Hippocampal formation (tissue), 2 donors: ENCODE results near the gene UBASH3A.
"Not testable (repeated sequence)": the region's sequence is repeated elsewhere in the genome, so short reads cannot be mapped to it uniquely, and the experiment has no call there.

ENCODE experiments used
- DNase-seq, 2 donors: peaks; one replicate each; lab custom pipeline; 2025; lab: John Stamatoyannopoulos, UW

The UBASH3A gene

DNA sequence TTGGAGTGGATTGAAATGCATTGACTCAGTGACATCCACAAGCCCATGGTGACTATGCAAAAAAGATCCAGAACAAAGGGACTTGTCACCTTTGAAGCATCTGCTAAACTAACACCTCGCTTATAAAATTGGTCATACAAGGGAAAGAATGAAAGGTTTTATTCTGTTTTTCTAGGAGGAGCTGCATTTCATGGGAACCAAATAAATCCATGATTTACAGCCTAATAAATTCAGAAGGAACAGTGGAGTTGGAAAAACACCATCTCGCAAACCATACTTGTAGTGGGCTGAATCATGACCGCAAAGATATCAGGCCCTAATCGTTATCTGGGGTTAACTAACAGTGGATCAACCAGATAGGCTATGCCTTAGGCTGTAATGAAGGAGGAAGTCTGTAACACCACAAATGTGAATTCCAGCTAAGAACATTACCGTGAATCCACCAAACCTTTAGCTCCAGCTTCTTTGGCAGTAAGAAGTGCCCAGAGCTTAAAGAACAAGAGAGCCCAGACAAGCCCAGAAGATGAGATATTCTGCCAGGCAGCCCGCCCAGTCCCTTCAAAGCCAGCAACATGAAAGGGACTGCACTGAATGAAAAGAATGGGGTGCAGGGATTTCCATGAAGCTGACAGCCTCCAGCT, 64.9 kb downstream of the UBASH3A start:
- DNase-seq, result peak in 1 of 2 donors; percentile 23

DNA sequence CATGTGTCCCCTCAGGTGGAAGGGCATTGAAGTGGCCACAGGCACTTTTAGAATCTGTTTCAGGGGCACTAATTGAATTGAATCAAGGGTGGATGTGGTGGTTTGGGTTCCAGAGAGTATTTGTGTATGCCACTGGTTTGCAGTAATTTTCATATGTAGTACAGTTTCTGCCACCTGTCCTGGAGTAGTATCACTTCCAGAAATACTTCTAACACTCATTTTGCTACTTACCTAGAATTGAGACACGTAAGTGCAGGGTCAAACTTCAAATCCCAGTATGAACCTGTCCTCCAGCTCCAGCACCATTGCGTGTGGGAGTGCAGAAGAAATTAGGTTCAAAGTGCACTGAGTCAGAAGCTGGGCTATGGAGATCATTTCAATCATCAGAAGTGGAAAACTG, 65.6 kb downstream of the UBASH3A start:
- no peak for DNase-seq

DNA sequence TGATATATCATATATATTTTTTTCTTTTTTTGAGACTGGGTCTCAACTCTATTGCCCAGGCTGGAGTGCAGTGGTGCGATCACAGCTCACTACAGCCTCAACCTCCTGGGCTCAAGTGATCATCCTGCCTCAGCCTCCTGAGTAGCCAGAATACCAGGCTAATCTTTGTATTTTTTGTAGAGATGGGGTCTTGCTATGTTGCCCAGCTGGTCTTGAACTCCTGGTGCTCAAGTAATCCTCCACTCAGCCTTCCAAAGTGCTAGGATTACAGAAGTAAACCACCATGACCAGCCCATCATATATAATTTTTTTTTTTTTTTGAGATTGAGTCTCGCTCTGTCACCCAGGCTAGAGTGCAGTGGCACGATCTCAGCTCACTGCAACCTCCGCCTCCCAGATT, 66.0 kb downstream of the UBASH3A start:
- not testable (repeated sequence) for DNase-seq

DNA sequence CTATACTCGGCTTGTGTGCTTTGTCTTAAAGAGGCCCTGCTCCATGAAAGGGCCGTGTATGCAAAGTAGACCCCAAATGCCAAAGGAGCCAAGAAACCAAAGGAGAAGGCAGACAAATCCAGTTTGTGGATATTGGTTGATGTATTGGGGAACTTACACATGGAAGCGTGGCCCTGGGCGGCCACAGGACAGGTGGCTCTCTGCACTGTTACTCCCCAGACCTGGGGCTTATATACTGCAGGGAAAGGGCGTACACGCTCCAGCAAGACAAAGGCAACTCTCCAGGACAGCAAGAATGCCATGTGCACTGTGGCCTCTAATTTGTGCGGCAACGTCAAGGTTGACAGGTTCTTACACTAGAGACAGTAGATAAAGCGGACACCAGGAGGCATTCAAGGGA, 67.5 kb downstream of the UBASH3A start:
- DNase-seq, result no peak

DNA sequence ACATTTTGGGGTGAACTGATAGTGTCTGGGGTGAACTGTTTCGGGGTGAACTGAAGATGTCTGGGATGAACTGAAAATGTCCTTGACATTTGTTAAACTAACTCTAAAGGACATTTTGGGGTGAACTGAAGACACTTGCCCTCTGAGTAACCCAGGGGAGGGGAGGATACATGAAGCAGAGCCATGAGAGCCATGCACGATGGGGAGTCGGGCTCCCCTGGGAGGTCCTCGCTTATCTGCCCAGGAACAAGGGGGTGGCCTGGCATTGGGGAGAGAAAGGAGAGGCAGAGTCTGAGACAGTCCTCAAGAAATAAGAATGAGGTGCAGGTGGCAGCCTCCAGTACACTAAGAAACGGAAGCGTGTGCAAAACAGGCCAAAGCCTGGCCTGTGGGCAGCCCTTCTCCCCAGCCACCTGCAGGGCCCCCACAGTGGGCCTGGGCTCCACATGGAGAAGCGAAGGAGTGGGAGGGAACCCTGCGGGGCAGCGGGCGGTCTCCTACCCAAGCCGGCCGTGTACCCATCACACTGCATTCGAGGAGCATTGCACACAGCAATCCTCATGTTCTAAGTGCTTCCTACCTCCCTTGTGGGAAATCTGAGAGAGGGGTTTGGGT, 68.1 kb downstream of the UBASH3A start:
- DNase-seq, result no peak

DNA sequence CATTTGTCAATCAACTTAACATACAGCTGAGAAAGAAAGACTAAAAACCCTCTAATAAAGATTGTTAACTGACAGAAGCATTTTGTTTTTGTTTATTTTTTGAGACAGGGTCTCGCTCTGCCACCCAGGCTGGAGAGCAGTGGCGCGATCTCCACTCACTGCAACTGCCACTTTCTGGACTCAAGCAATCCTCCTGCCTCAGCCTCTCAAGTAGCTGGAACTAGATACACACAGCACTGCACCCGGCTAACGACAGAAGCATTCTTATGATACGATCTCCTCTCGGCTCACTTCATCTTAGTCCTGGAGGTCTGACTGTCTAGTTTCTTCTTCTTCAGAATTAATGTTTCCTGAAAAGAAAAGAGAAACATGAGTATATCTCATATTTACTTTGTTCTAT, 68.8 kb downstream of the UBASH3A start:
- no peak for DNase-seq

DNA sequence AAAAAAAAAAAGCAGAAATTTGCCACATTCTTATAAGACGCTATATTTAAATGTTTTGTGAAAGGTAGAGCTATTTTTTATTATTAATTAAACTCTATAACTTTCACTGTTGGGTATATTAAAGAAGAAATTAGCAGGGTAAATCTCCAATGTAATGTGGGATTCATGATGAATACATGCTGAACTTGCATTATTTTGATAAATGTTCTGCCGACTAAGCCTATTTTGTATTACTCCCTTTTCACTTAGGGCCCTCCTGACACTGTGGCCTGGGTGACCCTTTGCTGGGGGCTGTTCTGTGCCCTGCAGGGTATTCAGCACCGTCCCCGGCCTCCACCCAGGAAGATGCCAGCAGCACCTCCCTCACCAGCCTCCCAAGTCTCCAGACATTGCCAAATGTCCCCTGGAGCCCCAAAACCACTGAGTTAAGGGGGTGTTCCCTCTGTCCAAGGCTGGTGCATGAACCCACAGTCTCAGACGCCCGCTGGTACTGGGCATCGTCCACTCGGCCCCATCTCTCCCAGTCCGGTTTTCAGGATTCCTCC, 69.9 kb downstream of the UBASH3A start:
- no peak for DNase-seq

DNA sequence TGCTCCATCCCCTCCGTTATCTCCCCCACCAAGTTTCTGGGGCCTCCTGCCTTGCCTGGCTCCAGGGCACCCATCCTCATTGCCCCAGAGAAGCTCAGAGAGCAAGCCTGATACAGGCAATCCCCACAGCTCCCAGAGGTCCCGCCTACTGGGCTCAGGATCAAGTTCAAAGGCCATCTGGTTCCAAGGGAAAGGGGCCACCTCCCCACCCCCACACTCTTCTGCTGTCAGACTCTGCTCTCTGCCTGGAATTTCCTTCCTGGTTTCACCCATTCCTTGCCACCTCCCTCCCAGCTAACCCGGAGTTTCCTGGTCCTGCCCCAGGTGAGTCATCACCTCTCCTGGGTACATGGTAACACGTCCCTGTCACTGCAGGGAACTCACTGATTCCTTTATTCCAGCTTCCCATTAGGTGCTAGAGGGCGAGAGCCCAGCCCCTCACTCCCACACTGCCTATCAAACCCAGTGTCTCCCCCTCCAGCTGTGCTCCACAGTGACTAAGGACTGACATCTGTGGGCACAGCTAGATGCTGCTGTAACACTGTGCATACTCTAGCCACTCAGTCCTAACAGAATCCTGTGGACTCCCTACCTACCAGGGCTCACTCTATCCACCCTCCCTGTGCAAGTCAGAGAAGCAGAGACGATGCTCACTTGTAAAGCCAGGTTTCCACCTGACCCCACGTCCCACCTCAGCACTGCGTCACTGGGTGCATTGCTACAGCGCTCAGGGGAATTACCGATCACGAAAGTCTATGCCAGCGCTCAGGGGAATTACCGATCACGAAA, 70.5 kb downstream of the UBASH3A start:
- no peak for DNase-seq

DNA sequence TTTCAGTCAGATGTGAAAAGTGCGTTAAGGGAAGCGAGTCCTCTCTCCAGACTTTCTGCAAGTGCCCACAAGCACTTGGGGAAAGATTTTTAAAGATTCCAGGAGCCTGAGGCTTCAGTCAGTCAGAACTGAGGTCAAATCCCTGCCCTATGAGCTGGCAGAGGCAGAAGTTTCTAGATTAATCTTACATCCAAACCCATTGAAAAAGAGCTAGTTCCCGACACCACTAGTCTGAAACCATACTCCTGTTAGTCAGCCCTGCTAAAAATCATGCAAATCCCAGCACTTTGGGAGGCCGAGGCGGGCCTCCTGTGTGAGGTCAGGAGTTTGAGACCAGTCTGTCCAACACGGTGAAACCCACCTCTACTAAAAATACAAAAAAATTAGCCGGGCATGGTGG, 71.3 kb downstream of the UBASH3A start:
- no peak for DNase-seq

DNA sequence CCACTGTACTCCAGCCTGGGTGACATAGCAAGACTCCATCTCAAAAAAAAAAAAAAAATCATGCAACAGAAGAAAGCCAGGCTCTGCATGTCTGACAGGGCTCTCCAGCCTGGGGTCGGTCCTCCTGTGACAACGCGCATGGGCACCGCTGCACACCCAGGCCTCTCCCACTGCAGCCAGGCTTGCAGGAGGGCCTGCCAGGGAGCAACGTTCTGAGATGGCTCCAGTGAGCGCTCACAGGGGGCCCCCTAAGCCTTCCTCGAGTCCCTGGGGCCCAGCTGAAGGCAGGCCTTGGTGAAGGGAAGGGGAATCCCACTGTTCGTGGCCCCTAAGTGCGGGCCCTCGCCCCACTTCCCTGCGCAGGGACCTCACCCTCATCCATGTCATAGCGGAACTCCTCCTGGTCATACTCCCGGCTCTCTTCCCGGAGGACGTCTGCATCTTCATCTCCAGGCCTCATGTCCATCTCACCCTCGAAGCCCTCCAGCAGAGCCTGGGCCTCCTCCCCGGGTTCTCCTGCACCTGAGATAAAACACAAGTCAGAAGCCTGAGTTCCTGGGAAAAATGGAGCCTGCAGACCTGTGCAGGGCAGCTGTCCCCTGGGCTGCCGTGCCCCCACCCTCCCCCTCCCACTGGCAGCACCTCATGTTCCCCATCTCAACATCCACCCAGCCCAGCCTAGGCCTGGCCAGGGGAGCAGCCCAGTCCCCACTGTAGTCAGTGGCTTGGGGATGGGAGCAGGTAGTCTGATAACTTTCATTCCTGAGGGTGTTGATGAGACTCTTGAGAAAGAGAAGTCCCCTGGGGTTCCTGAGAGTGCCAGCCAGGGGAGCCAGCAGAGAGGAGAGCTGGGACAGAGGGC, 72.1 kb downstream of the UBASH3A start:
- no peak for DNase-seq

DNA sequence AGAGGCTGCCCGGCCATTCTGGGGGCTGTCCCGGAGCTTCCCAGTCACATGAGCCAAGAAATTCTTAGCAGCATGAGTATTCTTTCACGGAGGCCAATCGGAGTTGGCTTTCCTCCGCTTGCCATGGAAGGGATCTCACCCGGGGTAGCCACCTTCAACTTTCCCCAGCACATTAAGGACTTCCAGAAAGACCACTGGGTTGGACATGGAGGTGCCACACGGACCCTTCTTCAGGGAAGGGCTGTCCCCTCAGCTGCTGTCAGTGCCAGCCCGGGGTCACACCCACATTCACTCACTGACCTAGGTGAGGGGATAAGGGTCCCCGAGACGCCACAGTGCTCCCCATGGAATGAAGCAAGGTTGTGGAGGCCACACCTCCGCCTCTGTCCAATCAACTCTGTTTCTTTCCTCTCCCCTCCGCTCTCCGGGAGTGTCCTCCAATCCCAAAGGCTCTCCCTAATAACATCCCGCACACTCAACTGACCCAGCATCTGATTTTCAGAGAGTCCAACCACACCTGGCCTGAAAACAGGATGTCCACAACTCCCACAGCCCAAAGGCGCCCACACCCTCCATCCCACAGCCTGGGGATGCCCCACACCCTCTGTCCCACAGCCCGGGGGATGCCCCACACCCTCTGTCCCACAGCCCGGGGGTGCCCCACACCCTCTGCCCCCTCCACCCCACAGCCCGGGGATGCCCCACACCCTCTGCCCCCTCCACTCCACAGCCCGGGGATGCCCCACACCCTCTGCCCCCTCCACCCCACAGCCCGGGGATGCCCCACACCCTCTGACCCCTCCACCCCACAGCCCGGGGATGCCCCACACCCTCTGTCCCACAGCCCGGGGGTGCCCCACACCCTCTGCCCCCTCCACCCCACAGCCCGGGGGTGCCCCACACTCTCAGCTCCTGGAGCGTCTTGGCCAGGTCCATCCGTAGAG, 73.0 kb downstream of the UBASH3A start:
- no peak for DNase-seq

DNA sequence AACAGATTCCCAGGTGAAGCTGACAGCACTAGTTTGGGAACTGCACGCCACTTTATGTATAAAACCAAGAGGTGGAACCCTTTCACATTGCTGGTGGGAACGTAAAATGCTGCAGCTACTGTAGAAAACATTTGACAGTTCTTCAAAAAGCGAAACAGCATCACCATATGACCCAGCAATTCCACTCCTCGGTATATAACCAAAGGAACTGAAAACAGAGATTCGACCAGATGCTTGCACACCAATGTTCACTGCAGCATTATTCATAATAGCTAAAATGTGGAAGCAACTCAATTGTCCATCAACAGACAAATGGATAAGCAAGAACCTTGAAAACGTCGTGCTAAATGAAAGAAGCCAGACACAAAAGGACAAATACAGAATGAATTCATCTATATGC, 74.8 kb downstream of the UBASH3A start:
- DNase-seq, result no peak

DNA sequence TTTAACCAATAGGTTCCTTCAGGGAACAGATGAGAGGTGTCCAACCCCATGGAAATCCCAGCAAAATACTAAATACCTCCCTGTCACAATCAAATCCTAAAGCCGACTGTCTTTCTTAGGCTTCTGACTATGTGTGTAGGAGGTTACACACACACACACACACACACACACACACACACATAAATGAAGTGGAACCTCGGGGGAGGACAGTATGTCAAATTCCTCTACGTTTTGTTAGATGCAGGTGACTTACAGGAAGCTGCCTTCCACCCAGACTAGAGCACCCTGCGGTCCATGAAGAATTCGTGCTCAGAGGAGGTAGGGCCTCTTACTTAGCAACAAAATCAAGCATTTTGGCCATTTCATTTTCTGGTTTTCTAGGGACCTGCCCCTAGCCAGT, 75.9 kb downstream of the UBASH3A start:
- no peak for DNase-seq

DNA sequence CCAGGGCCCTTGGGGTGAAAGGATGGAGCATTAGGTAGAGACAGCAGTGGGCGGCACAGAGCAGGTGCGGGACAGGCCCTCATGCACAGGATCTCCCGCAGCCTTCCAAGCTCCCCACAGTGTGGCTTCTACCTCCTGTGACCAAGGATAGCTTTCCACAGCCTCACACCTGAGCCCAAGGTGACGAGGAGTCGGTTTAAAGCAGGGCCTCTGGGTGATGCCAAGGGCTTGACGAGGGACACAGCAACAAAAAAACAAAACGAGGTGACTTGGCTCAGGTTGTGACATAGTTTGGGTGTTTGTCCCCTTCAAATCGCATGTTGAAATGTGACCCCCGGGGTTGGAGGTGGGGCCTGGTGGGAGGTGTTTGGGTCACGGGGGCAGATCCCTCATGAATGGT, 77.0 kb downstream of the UBASH3A start:
- DNase-seq, result no peak

DNA sequence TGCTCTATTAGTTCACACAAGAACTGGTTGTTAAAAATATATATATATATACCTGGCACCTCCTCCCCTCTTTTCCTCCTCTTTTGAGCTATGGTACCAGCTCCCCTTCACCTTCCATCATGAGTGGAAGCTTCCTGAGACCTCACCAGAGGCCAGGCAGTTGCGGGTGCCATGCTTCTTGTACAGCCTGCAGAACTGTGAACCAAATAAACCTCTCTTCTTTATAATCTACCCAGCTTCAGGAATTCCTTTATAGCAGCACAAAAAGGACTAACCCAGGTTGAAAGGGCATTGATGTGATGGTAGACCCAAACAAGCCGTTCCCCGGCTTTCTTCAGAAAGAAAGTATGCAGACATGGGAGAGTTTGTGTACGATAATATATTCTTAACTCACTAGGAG, 77.5 kb downstream of the UBASH3A start:
- no peak for DNase-seq

DNA sequence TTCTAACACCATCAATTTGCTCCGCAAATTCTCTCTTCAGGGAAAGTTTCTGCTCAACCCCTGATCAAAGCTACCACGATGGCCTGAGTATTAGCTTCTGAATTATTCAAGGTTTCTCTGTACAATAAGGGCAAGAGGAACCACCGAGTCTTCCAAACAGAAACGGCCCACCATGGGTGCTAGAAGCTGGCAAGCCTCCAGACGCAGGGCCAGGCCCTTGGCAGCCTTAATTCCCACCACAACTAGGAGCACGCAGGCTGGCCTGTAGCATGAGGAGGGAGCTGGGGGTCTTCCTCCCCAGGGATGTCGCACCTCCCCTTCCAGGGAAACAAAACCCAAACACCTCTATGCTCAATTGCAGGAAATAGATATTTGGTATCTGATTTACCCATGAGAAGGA, 81.3 kb downstream of the UBASH3A start:
- no peak for DNase-seq

DNA sequence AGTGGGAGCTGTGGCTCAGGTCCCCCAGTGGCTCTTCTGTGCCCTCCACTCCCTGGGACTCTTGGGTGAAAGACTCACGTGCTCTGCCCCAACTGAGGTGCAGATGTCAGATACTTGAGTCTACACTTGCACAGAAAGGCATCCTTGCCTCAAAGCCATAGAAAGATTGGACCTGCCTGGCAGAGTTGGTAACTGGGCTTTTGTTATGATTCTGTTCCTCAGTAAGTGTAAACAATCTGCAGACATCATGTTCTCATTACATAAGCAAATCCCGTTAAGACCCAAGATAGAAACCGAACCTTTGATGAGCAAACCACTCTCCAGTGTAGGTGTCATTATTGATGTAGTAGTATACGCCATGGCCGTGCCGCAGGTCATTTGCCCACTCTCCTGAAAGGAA, 82.4 kb downstream of the UBASH3A start:
- no peak for DNase-seq

DNA sequence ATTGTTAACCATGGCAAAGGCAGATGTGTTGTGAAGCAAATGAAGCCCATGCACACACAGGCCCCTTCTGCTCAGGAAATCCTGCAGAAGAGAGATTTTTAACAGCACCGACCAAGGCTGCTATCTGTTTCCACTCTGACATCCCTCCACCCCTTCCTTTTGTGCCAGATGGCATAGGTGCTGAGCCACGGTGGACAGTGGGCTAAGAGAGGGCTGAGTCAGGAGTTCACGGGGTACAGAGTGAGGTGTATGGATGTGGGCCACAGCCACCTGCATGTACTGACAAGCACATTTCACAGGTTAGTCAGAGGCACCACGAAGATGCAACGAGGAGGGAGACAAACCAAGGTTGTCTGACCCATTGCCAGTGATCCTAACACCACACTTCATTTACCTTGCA, 82.8 kb downstream of the UBASH3A start:
- DNase-seq, result no peak

DNA sequence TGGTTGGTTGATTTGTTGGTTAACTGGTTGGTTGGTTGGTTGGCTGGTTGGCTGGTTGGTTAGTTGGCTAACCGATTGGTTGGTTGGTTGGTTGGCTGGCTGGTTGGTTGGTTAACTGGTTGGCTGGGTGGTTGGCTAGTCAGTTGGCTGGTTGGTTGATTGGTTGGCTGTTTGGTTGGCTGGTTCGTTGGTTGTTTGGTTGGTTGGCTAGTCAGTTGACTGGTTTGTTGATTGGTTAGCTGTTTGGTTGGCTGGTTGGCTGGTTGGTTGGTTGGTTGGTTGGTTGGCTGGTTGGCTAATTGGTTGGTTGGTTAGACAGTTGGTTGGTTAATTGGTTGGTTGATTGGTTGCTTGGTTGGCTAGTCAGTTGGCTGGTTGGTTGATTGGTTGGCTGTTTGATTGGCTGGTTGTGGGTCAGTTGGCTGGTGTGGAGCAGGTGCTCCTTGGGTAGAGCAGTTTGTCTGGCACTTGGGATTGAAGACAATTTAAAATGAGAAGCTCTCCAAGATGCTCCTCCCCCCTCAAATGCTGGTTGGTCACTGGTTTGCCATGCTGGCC, 85.4 kb downstream of the UBASH3A start:
- DNase-seq, result no peak

DNA sequence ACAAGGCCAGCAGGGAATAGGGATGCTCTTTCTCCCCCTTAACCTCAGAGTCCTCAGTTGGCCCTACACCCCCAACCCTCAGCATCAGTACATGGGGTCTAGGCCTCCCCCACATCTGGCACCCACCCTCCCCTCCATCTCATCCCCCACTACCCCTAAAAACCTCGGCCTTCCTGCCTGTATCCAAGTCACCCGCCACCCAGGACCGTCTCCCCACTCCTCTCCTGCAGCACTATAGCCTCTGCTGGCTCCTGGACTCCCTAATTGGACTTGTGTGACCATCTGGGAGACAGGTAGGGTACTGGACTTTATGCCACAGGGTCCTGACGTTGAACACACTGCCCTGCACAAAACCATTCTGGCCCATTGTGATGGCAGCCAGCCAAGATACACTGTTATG, 86.3 kb downstream of the UBASH3A start:
- DNase-seq, result no peak

DNA sequence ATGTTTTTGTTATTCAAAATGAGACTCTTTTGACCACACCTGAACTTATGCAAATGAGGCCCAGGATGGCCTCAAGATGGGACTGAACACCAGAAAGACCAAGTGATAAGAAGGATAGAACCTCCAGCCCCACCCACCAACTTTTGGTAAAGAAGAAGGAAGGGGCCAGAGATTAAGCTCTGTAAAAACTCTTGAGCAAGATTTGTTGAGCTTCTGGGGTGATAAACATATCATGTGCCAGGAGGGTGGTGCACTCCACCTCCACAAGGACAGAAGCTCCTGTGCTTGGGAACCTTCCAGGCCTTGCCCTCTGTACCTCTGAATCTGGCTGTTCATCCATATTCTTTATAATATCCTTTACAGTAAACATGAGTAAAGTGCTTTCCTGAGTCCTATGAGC, 87.0 kb downstream of the UBASH3A start:
- DNase-seq, result no peak
